HepG2 (cell line): ENCODE data around the gene CCDC181. TPM values are rescaled to one million over a fixed set of nuclear protein-coding genes. Genes with fewer than 3 reads are reported as not detected.
A peak's percentile ranks its signal among the peaks of the same experiment; 100 is the strongest.

Experiments
- ATAC-seq: fragments of 200-7000 bp; cut with Tn5 transposase; 3 replicates; pipeline ENCODE4 v1.9.1; 2020; ENCODE audit warnings: mild to moderate bottlenecking, moderate library complexity
- BruUV-seq: library from RNA; stranded (reverse); fragments of 400-500 nt; replicated peaks from 2 replicates; lab custom pipeline; 2021; lab: Mats Ljungman, UMichigan
- CTCF ChIA-PET: fragments of 300-600 bp; formaldehyde crosslinking; extraction: SDS; loops from one replicate; lab custom pipeline; 2021; ENCODE audit warnings: low total read pairs, inconsistent platforms, low intra/inter-chr PET ratio; lab: Yijun Ruan, JAX
- POLR2A ChIA-PET: fragments of 350-600 bp; sonication (Branson Sonifier 250); formaldehyde crosslinking; loops from one replicate; lab custom pipeline; 2020; ENCODE audit warnings: antibody characterized with exemption, inconsistent platforms; lab: Yijun Ruan, JAX
- DNase-seq: peaks from one replicate; pipeline ENCODE4 v3.0.0-alpha.2; 2015; ENCODE audit warnings: low spot score
- FAIRE-seq: peaks from 3 replicates; lab custom pipeline; 2011; peaks lifted over from hg19 to GRCh38; lab: Jason Lieb, UNC
- H2AFZ ChIP-seq: one replicate; pipeline ENCODE4 v1.6.1; 2011; ENCODE audit warnings: low read length, inconsistent platforms
- H3K27ac ChIP-seq: fragments of 300-600 bp; 3 replicates; pipeline ENCODE4 v1.8.0; 2011; ENCODE audit warnings: mixed run types, mild to moderate bottlenecking, mixed read lengths, low read length, inconsistent platforms; ENCODE audit not compliant: insufficient read depth; ENCODE audit errors: extremely low read length
- H3K27me3 ChIP-seq, 2 experiments: fragments of 200-600 bp in 1 of 2; 2 replicates in 1 of 2; 3 replicates in 1 of 2; pipeline versions ENCODE4 v1.6.0 to v1.8.0; 2011; ENCODE audit warnings: low read length in 2 of 2, mild to moderate bottlenecking in 2 of 2, moderate library complexity in 2 of 2, inconsistent platforms in 1 of 2; ENCODE audit not compliant: insufficient read depth in 2 of 2, control insufficient read depth in 1 of 2
- H3K36me3 ChIP-seq, 2 experiments: fragments of 200-600 bp in 1 of 2; replicated peaks in 1 of 2; 2 replicates in 1 of 2; 3 replicates in 1 of 2; pipeline versions ENCODE4 v1.5.1 to v1.8.0; 2011; ENCODE audit warnings: low read length in 2 of 2, inconsistent platforms in 1 of 2; ENCODE audit not compliant: insufficient read depth in 2 of 2, control insufficient read depth in 1 of 2
- H3K4me1 ChIP-seq: 2 replicates; pipeline ENCODE4 v1.5.1; 2012; ENCODE audit warnings: low read length, inconsistent platforms; ENCODE audit not compliant: insufficient read depth
- H3K4me2 ChIP-seq: 2 replicates; pipeline ENCODE4 v1.6.0; 2011; ENCODE audit warnings: low read depth, low read length, inconsistent platforms
- H3K4me3 ChIP-seq, 3 experiments: fragments of 200-600 bp in 1 of 3; sonication (generic), shearing (Covaris generic) in 1 of 3; replicated peaks in 1 of 3; 2 replicates each; pipeline ENCODE4 v1.5.1; 2011 to 2016; ENCODE audit warnings: low read length in 3 of 3, inconsistent platforms in 2 of 3, low read depth in 2 of 3, mild to moderate bottlenecking in 2 of 3, control low read depth in 1 of 3, mixed read lengths in 1 of 3; ENCODE audit not compliant: insufficient read depth in 1 of 3
- H3K79me2 ChIP-seq: one replicate; pipeline ENCODE4 v1.6.1; 2011; ENCODE audit warnings: low read length, inconsistent platforms; ENCODE audit not compliant: insufficient read depth
- H3K9ac ChIP-seq: 2 replicates; pipeline ENCODE4 v1.6.0; 2011; ENCODE audit warnings: mild to moderate bottlenecking, low read depth, low read length, inconsistent platforms; ENCODE audit not compliant: insufficient read depth
- H3K9me3 ChIP-seq: 2 replicates; pipeline ENCODE4 v1.5.1; 2012; ENCODE audit warnings: mild to moderate bottlenecking, low read length
- H4K20me1 ChIP-seq: 2 replicates; pipeline ENCODE4 v1.6.0; 2011; ENCODE audit warnings: inconsistent platforms, mild to moderate bottlenecking, low read length, moderate library complexity; ENCODE audit not compliant: insufficient read depth
- CBX2 ChIP-seq, 2 experiments: fragments of 200-600 bp in 1 of 2; sonication (generic); formaldehyde crosslinking in 1 of 2; IDR thresholded peaks; 2 replicates each; pipeline versions ENCODE4 v1.7.0 to v1.8.1; 2018 to 2022; ENCODE audit warnings: low read depth in 2 of 2, low read length in 1 of 2, mild to moderate bottlenecking in 1 of 2, missing genetic modification reagents in 1 of 2
- KIAA2018 ChIP-seq: sonication (generic); formaldehyde crosslinking; IDR thresholded peaks from 2 replicates; pipeline ENCODE4 v1.5.0; 2020; ENCODE audit warnings: mild to moderate bottlenecking, missing genetic modification reagents, borderline replicate concordance
- ZC3H4 ChIP-seq: sonication (generic); formaldehyde crosslinking; IDR thresholded peaks from 2 replicates; pipeline ENCODE4 v1.4.0; 2020; ENCODE audit warnings: missing genetic modification reagents, borderline replicate concordance
- ZNF569 ChIP-seq: sonication (generic); formaldehyde crosslinking; IDR thresholded peaks from 2 replicates; pipeline ENCODE4 v1.5.0; 2020; ENCODE audit warnings: mild to moderate bottlenecking, missing genetic modification reagents, moderate library complexity, borderline replicate concordance
- WGBS: methylation state at CpG from one replicate; pipeline ENCODE4 v1.1.6; 2017; ENCODE audit warnings: low lambda C conversion rate; 5-methylcytosine and 5-hydroxymethylcytosine counted together
- in situ Hi-C: cut with HindIII; loops from 2 replicates; pipeline ENCODE4 v1.10.0; 2017; ENCODE audit warnings: low pct_unique_long_range_greater_than_20kb; ENCODE audit not compliant: extremely low pct_ligation_motif_present
- intact Hi-C: fragments of 100-400 bp; cut with micrococcal nuclease; formaldehyde crosslinking; loops from one replicate; pipeline ENCODE4 v1.10.0; 2022; ENCODE audit not compliant: unreplicated experiment
- polyA plus RNA-seq, 8 experiments: library from polyadenylated mRNA; depleted of rRNA in 3 of 8; stranded (reverse) in 7 of 8; unstranded in 1 of 8; fragments of >200 nt; fragmentation: Illumina TruSeq in 4 of 8; extraction: Trizol in 4 of 8; gene quantifications; 2 replicates each; pipeline versions ENCODE4 v1.2.1 to v1.2.3, GENCODE V29; 2011 to 2016; ENCODE audit warnings: low read depth in 4 of 8, missing spikeins in 1 of 8, mixed read lengths in 1 of 8; ENCODE audit not compliant: insufficient read depth in 1 of 8
- total RNA-seq, 5 experiments: library from RNA; depleted of rRNA; stranded (reverse); fragments of >200 nt; fragmentation: Illumina TruSeq; extraction: Trizol; gene quantifications; 2 replicates each; pipeline ENCODE4 v1.2.3, GENCODE V29; 2016; ENCODE audit warnings: low read depth in 1 of 5
- TF ChIP-seq, protein P1 (sequence below): sonication (generic); formaldehyde crosslinking; IDR thresholded peaks from 2 replicates; pipeline ENCODE4 v1.9.0; 2021; ENCODE audit warnings: mild to moderate bottlenecking, missing genetic modification reagents

CCDC181 gene
- total and polyA plus RNA-seq, 2 of the 13 experiments (the other 11 are each of a cell fraction or from before 2014, with no cell fraction given): 0.07 TPM; not detected in 1

- 24% methylated on average over 6 of the region's 6 CpGs for WGBS
- in situ Hi-C loops: no loop called here
- ATAC-seq (no peak), FAIRE-seq (no peak), DNase-seq (no peak)
- no peak overlapping the region for H3K4me3 ChIP-seq
- H4K20me1 ChIP-seq: no peaks in the 10 kb centered on the region
- peaks cover 2 to 19% of the 10 kb centered on the region in 2 experiments; a peak in 4 of 5 replicates for H3K27me3 ChIP-seq
- H3K27ac ChIP-seq: no peak overlapping the region
- H2AFZ ChIP-seq: no peak overlapping the region
- no peak for TF ChIP-seq KIAA2018 (CRISPR knock-in tag)
- TF ChIP-seq CBX2 (IDR thresholded peaks at IDR 0.05; ENCODE audit: low read depth, low read length): 0 out of 2 replicates have a peak, but pooled peaks have one; percentile 38
- no peak for TF ChIP-seq CBX2 (CRISPR knock-in tag; IDR thresholded peaks at IDR 0.05; ENCODE audit: low read depth)
- TF ChIP-seq, protein P1, sequence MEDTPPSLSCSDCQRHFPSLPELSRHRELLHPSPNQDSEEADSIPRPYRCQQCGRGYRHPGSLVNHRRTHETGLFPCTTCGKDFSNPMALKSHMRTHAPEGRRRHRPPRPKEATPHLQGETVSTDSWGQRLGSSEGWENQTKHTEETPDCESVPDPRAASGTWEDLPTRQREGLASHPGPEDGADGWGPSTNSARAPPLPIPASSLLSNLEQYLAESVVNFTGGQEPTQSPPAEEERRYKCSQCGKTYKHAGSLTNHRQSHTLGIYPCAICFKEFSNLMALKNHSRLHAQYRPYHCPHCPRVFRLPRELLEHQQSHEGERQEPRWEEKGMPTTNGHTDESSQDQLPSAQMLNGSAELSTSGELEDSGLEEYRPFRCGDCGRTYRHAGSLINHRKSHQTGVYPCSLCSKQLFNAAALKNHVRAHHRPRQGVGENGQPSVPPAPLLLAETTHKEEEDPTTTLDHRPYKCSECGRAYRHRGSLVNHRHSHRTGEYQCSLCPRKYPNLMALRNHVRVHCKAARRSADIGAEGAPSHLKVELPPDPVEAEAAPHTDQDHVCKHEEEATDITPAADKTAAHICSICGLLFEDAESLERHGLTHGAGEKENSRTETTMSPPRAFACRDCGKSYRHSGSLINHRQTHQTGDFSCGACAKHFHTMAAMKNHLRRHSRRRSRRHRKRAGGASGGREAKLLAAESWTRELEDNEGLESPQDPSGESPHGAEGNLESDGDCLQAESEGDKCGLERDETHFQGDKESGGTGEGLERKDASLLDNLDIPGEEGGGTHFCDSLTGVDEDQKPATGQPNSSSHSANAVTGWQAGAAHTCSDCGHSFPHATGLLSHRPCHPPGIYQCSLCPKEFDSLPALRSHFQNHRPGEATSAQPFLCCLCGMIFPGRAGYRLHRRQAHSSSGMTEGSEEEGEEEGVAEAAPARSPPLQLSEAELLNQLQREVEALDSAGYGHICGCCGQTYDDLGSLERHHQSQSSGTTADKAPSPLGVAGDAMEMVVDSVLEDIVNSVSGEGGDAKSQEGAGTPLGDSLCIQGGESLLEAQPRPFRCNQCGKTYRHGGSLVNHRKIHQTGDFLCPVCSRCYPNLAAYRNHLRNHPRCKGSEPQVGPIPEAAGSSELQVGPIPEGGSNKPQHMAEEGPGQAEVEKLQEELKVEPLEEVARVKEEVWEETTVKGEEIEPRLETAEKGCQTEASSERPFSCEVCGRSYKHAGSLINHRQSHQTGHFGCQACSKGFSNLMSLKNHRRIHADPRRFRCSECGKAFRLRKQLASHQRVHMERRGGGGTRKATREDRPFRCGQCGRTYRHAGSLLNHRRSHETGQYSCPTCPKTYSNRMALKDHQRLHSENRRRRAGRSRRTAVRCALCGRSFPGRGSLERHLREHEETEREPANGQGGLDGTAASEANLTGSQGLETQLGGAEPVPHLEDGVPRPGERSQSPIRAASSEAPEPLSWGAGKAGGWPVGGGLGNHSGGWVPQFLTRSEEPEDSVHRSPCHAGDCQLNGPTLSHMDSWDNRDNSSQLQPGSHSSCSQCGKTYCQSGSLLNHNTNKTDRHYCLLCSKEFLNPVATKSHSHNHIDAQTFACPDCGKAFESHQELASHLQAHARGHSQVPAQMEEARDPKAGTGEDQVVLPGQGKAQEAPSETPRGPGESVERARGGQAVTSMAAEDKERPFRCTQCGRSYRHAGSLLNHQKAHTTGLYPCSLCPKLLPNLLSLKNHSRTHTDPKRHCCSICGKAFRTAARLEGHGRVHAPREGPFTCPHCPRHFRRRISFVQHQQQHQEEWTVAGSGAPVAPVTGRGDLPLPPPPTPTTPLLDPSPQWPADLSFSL: no peak
- TF ChIP-seq ZC3H4 (CRISPR knock-in tag): no peak
- TF ChIP-seq ZNF569 (CRISPR knock-in tag): no peak
- H3K9ac ChIP-seq: no peak overlapping the region
- intact Hi-C loops: no loop called here
- H3K9me3 ChIP-seq: no peaks in the 10 kb centered on the region
- H3K36me3 ChIP-seq: no peaks in the 10 kb centered on the region
- H3K79me2 ChIP-seq: no peaks in the 10 kb centered on the region
- CTCF ChIA-PET: no interaction called here
- POLR2A ChIA-PET: no interaction called here
- no TSS peak for BruUV-seq
- H3K4me2 ChIP-seq: no peak overlapping the region
- 0 out of 2 replicates have a peak, but pooled peaks cover 9% of the 10 kb centered on the region for H3K4me1 ChIP-seq
These were observed 1.0 kb downstream of the CCDC181 start for GRCh38 chr1:169426174-169426705.
